CD4-positive, alpha-beta T cell treated with Interleukin-21 for 1 hour (primary cell): ENCODE measurements around the gene LRSAM1.

Experiments
- DNase-seq: peaks from one replicate; pipeline ENCODE4 v3.0.0-alpha.2; 2020

Gene LRSAM1

GRCh38 chr9:127428348-127428747, 23.0 kb upstream of the LRSAM1 start:
- DNase-seq = no peak

DNA sequence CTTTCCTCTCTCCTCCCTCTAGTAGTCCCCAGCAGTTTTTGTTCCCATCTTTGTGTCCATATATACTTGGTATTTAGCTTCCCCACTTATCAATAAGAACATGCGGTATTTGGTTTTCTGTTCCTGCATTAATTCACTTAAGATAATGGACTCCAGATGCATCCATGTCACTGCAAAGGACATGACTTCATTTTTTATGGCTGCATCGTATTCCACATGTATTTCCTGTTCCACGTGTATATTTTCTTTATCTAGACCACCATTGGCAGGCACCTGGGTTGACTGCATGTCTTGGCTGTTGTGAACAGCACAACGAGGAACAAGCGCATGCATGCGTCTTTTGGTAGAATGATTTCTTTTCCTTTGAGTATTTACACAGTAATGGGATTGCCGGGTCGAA, 20.9 kb upstream of the LRSAM1 start:
- DNase-seq = no peak

DNA sequence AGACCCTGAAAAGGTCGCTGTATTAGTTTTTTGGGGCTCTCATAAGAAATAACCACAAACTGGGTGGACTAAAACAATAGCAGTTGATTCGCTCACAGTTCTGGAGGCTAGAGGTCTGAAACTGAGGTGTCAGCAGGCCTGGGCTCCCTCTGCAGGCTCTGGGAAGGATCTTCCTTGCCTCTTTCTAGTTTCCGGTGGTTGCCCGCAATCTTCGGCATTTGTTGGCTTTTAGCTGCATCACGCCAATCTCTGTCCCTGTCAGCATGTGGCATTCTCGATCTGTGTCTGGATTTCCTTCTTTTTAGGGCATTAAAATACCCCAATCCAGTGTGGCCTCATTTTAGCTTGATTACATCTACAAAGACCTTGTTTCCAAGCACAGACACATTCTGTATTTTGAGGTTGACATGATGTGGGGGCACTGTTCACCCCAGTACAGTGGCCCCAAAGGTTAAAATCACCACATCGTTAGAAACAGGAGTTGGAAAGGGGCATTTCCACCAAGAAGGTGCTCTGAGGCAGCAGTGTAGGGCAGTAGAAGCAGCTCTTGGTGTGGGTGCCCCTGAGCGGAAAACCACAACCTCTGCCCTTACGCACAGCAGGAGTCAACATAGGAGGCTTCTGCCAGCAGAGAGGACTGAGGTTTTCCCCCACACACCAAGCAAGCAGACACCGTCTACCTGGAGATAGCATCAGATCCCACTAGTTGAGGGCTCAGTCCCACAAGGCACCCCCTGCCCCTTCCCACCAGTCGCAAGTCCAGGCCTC, 13.6 kb upstream of the LRSAM1 start:
- DNase-seq = peak; percentile 46

GRCh38 chr9:127438394-127438793, 12.9 kb upstream of the LRSAM1 start:
- no peak for DNase-seq

- DNase-seq = no peak
Observed at GRCh38 chr9:127444283-127444920, 6.9 kb upstream of the LRSAM1 start.

DNA sequence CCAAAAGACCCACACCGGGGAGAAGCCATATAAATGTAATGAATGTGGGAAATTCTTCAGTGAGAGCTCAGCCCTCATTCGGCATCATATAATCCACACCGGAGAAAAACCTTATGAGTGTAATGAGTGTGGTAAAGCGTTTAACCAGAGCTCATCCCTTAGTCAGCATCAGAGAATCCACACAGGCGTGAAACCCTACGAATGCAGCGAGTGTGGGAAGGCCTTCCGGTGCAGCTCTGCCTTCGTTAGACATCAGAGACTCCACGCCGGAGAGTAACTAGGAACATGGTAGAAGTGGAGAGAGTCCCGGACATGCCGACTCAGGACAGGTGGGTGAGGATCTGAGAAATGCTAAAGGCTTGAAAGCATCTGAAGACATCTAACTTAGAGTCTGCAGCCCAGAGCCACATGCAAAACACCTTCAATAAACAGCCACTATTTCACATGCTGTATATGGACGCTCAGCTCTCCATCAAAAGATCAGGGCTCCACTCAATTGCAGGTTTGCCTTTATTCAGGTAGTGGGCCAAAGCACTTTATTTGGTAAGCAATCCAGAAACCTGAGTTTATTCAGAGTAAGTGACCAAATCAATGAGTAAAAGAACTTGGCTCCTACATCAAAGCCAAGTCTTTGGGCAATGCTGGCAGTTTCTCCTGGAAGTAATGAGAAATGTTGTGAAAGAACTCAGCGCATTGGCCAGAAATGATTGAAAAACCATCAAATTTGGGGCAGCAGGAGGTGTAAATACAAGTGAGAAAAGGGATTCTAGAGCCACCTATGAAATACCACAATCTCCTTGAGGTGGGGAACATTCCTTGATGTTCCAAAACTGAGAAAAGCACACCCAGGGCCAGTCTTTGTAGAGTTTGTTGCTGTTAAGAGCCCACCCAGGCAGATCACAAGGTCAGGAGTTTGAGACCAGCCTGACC, 6.1 kb upstream of the LRSAM1 start:
- no peak for DNase-seq

DNA sequence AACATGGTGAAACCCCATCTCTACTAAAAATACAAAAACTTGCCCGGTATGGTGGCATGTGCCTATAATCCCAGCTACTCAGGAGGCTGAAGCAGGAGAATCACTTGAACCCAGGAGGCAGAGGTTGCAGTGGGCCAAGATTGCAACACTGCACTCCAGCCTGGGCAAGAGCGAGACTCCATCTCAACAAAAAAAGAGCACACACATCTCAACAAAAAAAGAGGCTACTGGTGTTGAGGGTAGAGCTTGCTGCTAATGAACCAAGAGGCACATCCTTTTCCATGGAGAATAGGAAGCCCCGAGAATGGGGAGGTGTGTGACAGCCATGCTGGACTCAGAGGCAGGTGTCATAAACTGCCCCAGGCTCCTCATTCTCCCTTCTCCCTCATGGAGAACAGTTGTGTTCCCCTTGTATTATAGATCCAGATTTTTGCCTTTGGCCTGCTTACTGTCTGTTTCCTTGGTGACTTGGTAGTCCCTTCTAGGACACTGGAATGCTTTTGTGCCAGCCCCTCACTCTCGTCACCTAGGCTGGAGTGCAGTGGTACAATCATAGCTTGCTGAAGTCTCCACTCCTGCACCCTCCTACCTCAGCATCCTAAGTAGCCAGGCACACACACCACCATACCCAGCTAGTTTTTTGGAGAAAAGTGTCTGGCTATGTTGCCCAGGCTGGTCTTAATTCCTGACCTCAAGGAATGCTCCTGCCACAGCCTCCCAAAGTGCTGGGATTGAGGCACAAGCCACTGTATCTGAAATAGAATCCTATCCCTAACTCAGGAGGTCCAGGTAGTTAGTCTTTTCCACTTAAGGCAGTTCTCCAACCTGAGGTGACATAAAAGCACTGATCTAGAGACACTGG, 5.2 kb upstream of the LRSAM1 start:
- DNase-seq = no peak

DNA sequence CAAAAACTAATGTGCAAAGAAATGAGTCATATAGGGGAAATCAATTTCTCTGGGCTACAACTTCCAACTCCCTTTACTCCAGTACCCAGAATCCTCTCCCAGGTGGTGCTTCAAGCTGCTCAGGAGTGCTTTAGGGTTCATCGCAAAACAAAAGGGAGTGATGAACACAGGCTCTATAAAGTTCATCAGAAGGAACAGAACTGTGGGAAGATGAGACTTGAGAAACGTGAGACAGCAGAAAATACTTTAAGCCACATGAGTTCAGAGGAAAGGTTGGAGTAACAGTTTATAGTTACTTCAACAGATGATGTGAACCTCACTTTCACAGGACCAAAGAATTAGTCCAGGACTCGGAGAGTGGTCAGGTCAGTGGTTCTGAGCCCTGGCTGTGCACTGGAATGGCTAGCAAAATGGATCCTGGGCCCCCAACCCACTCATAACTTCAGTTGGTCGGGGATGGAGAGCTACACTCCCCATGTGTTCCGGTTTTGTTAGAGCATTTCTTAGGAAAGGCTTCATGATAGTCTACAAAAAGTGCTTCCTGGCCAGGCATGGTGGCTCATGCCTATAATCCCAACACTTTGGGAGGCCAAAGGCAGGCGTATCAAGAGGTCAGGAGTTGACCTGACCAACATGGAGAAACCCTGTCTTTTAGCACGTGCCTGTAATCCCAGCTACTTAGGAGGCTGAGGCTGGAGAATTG, 4.4 kb upstream of the LRSAM1 start:
- no peak for DNase-seq

GRCh38 chr9:127447416-127448111, 3.7 kb upstream of the LRSAM1 start:
- DNase-seq = no peak

GRCh38 chr9:127448112-127448805, 3.1 kb upstream of the LRSAM1 start:
- no peak for DNase-seq

GRCh38 chr9:127449332-127449966, 1.9 kb upstream of the LRSAM1 start:
- no peak for DNase-seq

DNA sequence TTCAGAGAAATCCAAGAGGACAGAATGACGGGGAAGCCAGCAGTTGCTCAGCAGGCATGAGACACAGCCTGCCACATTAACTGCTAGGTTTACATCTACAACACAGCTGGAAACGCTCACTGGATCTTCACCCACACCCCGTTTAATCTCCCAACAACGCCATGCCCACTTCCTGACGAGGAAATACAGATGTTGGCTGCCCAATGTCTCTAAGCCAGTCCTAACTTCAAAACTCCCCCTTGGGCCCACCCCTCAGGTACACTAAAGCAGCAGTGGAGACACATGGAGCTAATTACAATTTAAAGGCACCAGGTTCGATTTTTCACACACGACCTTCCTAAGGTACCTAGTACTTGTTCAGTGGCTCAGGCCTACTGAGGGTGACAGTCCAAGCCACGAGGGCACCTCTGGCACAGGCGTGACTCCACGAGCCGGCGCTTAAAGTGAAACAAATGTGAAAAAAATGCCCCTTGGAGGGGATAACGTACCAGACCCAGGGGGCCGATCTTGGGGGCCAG, 1.0 kb upstream of the LRSAM1 start:
- no peak for DNase-seq

DNA sequence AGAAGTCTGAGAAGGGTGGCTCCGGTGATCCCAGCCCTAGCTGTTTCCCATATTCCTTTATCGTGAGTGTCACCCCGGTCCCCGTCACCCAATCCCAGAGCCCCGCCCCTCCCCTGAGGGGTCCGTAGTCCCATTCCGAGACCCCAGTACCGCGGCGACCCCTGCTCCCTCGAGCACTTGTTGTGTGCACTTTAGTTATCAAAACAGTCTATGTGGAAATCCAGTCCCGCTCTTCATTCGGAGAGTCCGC, 223 bp downstream of the LRSAM1 start:
- no peak for DNase-seq

- peak; percentile 54 for DNase-seq
Observed at GRCh38 chr9:127451858-127452656, 747 bp downstream of the LRSAM1 start.

DNA sequence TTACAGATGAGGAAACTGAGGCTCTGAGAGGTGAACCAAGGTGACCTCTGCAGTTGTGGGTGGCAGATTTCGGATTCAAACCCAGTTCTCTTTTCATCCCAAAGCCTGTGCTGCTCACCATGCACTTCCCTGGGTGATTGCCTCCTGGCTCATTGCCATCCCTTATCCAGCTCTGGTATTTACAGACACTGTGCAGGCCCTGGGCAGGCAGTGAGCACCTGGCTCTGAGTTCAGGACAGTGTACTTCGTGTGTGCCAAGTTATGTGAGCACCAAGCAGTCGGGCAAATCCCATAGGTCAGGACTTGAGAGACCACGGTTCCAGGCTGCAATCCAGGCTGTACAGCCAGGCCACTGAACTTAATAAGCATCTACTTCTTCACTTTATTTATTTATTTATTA, 1.4 kb downstream of the LRSAM1 start:
- DNase-seq = no peak

GRCh38 chr9:127455324-127455992, 4.1 kb downstream of the LRSAM1 start:
- DNase-seq = no peak

DNA sequence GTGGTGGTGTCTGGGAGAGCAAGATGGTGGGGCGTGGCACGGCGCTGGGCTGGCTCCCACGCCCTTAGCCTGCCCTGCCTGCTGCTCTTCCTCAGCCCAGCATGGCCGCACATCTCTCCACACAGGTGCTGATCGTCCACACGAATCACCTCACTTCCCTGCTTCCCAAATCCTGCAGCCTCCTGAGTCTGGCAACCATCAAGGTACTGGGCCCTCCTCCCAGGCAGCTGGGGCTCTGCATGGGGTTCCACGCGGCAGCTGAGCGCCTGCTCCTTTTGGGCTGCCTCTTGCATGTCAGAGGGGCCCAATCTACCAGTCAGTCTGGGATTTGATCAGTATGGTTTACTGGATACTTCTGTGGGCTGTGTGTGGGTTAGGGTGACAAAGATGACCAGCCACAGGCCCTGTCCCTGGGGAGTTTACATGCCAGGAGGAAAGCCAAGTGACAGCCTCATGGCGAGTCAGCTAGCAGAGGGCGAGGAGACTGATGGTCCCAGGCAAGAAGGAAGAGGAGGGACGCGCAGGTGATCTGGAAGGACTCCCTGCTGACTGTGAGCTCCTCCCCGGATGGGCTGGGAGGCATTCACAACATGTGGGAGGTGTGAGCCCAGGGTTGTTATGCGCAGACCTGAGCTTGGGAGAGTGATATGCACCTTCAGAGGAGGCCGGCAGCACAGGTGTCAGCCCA, 6.0 kb downstream of the LRSAM1 start:
- DNase-seq = no peak

DNA sequence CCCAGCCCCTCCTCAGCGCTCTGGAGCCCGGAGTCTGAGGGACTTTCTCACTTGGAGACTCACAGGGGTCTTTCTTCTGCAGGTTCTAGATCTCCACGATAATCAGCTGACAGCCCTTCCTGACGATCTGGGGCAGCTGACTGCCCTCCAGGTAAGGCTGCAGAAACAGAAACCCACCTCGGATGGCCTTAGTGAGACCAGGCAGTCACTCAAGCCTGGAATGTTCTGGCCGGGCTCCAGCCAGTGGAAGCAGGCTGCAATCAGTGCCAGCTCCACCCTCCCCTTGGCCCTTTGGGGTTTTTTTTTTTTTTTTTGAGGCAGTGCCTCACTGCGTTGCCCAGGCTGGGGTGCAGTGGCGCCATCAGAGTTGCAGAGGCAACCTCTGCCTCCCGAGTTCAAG, 7.6 kb downstream of the LRSAM1 start:
- DNase-seq = no peak
